K562 (cell line): ENCODE measurements around the gene TM7SF3. TPM values are rescaled to one million over a fixed set of nuclear protein-coding genes. Genes with fewer than 3 reads are reported as not detected.

Experiments
- ATF3 ChIP-seq, 2 experiments: fragments of 450-650 bp in 1 of 2; sonication (generic) in 1 of 2; formaldehyde crosslinking in 1 of 2; IDR thresholded peaks in 1 of 2; conservative IDR thresholded peaks in 1 of 2; 2 replicates each; pipeline versions ENCODE4 v1.6.1 to v1.8.1; 2016 to 2023; ENCODE audit warnings: mild to moderate bottlenecking in 2 of 2, moderate library complexity in 2 of 2, inconsistent platforms in 1 of 2, missing genetic modification reagents in 1 of 2
- CBX2 ChIP-seq: fragments of 200-600 bp; sonication (generic); IDR thresholded peaks from one replicate; pipeline ENCODE4 v1.6.1; 2012; ENCODE audit warnings: mild to moderate bottlenecking, low read length, inconsistent platforms; ENCODE audit not compliant: insufficient read depth, poor library complexity, severe bottlenecking
- CTBP1 ChIP-seq: fragments of 450-650 bp; IDR thresholded peaks from 2 replicates; pipeline ENCODE4 v1.6.1; 2016; ENCODE audit warnings: borderline replicate concordance
- E2F6 ChIP-seq, 2 experiments: IDR thresholded peaks; 2 replicates each; pipeline ENCODE4 v1.6.1; 2011; ENCODE audit warnings: borderline replicate concordance in 1 of 2, control low read depth in 1 of 2, low read depth in 1 of 2, low read length in 1 of 2, mild to moderate bottlenecking in 1 of 2, mixed read lengths in 1 of 2, moderate library complexity in 1 of 2; ENCODE audit not compliant: insufficient read depth in 1 of 2, insufficient read length in 1 of 2, poor library complexity in 1 of 2, severe bottlenecking in 1 of 2; ENCODE audit errors: extremely low read depth in 1 of 2
- GTF2A2 ChIP-seq: IDR thresholded peaks from 2 replicates; pipeline ENCODE4 v1.6.1; 2016; ENCODE audit warnings: mild to moderate bottlenecking, missing genetic modification characterization, missing compliant biosample characterization
- HNRNPH1 ChIP-seq: fragments of 200-400 bp; formaldehyde crosslinking; optimal IDR thresholded peaks from 2 replicates; pipeline ENCODE3; 2017; ENCODE audit warnings: low read depth, mild to moderate bottlenecking, low read length, moderate library complexity
- MECOM ChIP-seq: fragments of 250-450 bp; sonication (Bioruptor Pico); IDR thresholded peaks from 2 replicates; pipeline ENCODE4 v1.8.0; 2022; ENCODE audit warnings: inconsistent platforms
- MEF2D ChIP-seq: conservative IDR thresholded peaks from 2 replicates; pipeline ENCODE4 v1.6.1; 2016; ENCODE audit warnings: low read depth, missing genetic modification characterization, missing compliant biosample characterization
- MTA3 ChIP-seq: fragments of 450-650 bp; formaldehyde crosslinking; IDR thresholded peaks from 2 replicates; pipeline ENCODE4 v1.6.1; 2017; ENCODE audit warnings: mild to moderate bottlenecking, borderline replicate concordance
- NFE2 ChIP-seq: IDR thresholded peaks from 2 replicates; pipeline ENCODE4 v1.6.1; 2014; ENCODE audit warnings: antibody characterized with exemption, low read depth
- NONO ChIP-seq, 2 experiments: fragments of 200-400 bp in 1 of 2; fragments of 450-650 bp in 1 of 2; formaldehyde crosslinking in 1 of 2; IDR thresholded peaks; 2 replicates each; pipeline ENCODE4 v1.6.1; 2017; ENCODE audit warnings: low read depth in 2 of 2, mild to moderate bottlenecking in 2 of 2, moderate library complexity in 2 of 2, low read length in 1 of 2
- NR1H2 ChIP-seq: sonication (generic); formaldehyde crosslinking; IDR thresholded peaks from 2 replicates; pipeline ENCODE4 v1.4.0; 2020; ENCODE audit warnings: mild to moderate bottlenecking, missing genetic modification reagents
- SLC30A9 ChIP-seq: fragments of 250-450 bp; sonication (Bioruptor Pico); IDR thresholded peaks from 2 replicates; pipeline ENCODE4 v1.8.0; 2022; ENCODE audit warnings: mild to moderate bottlenecking, moderate library complexity
- SOX6 ChIP-seq: fragments of 450-650 bp; IDR thresholded peaks from 2 replicates; pipeline ENCODE4 v1.6.1; 2014; ENCODE audit warnings: mild to moderate bottlenecking
- ZNF184 ChIP-seq: sonication (generic); formaldehyde crosslinking; IDR thresholded peaks from 2 replicates; pipeline ENCODE4 v1.5.0; 2020; ENCODE audit warnings: missing genetic modification reagents
- ZNF318 ChIP-seq, 2 experiments: fragments of 450-650 bp; IDR thresholded peaks; 2 replicates each; pipeline ENCODE4 v1.6.1; 2016; ENCODE audit warnings: mild to moderate bottlenecking in 2 of 2, borderline replicate concordance in 1 of 2, low read depth in 1 of 2, moderate library complexity in 1 of 2
- polyA plus RNA-seq, 8 experiments: library from polyadenylated mRNA; depleted of rRNA in 4 of 8; stranded (reverse) in 5 of 8; unstranded in 3 of 8; fragments of >200 nt; fragmentation: Nextera tagmentation in 2 of 8; fragmentation: Illumina TruSeq in 1 of 8; extraction: Ambion mirVana in 2 of 8; extraction: Trizol in 1 of 8; gene quantifications; 2 replicates each; pipeline versions ENCODE4 v1.2.1 to v1.2.3, GENCODE V29; 2011 to 2014; ENCODE audit warnings: inconsistent platforms in 1 of 8, missing spikeins in 1 of 8
- total RNA-seq, 7 experiments: library from RNA; depleted of rRNA in 6 of 7; stranded (reverse); fragments of >200 nt in 6 of 7; fragmentation: Illumina TruSeq in 2 of 7; extraction: Trizol in 2 of 7; gene quantifications; 2 replicates each; pipeline versions ENCODE4 v1.2.1 to v1.2.3, GENCODE V29; 2011 to 2021; ENCODE audit warnings: low replicate concordance in 1 of 7

The TM7SF3 gene
- total and polyA plus RNA-seq, 9 of the 15 experiments (the other 6 are each of a cell fraction or from before 2014, with no cell fraction given) = 9.3 to 90.4 (median 24.8) TPM

GRCh38 chr12:27014085-27014858 lies at the start of gene TM7SF3 (continued):
- TF ChIP-seq ATF3 (IDR thresholded peaks at IDR 0.05) (no peak), ATF3 (CRISPR knock-in tag; conservative IDR thresholded peaks at IDR 0.05) (no peak), SLC30A9 (CRISPR knock-in tag) (no peak), NFE2 (0 out of 2 replicates have a peak, but pooled peaks have one; percentile 34), MEF2D (tag) (peak; percentile 48; the same call in 1 of the 2 replicates), ZNF318 (IDR thresholded peaks at IDR 0.05; ENCODE audit: borderline replicate concordance in 1 of 2, low read depth in 1 of 2) (no peak), E2F6 (IDR thresholded peaks at IDR 0.05; ENCODE audit: borderline replicate concordance in 1 of 2, extremely low read depth in 1 of 2, insufficient read depth in 1 of 2, insufficient read length in 1 of 2, low read depth in 1 of 2, low read length in 1 of 2, poor library complexity in 1 of 2, severe bottlenecking in 1 of 2) (peak; percentile 88 to 96), CTBP1 (peak; percentile 83), MTA3 (no peak; the same call in 1 of the 2 replicates), NONO (IDR thresholded peaks at IDR 0.05; ENCODE audit: low read depth in 2 of 2, low read length in 1 of 2) (peak; percentile 62 to 90), NR1H2 (no peak), HNRNPH1 (no peak), SOX6 (0 out of 2 replicates have a peak, but pooled peaks have one; percentile 34), CBX2 (no peak), GTF2A2 (tag) (no peak), MECOM (CRISPR knock-in tag) (no peak), ZNF184 (no peak)
